ENCODE measurements around the gene SKI. TPM values are rescaled to one million over a fixed set of nuclear protein-coding genes. Genes with fewer than 3 reads are reported as not detected.
A peak's percentile ranks its signal among the peaks of the same experiment; 100 is the strongest.

SKI gene
- total RNA-seq = 53.8 TPM

GRCh38 chr1:2228157-2228594, at the start of gene SKI:
SKI (plus strand) TSS chr1:2228319; CDS start chr1:2228767, 448 bp downstream.
- peak within 1 kb of the TSS; percentile 98 for H3K27ac ChIP-seq
- H3K27me3 ChIP-seq = no peaks in the 10 kb centered on the region
- peaks cover 46% of the 10 kb centered on the region for H3K4me1 ChIP-seq
- no peaks in the 10 kb centered on the region for H3K36me3 ChIP-seq
- peak within 1 kb of the TSS; percentile 73 to 95 for H3K4me3 ChIP-seq
- H3K9me3 ChIP-seq = no peaks in the 10 kb centered on the region
- no peak for DNase-seq (ENCODE audit: extremely low spot score in 2 of 2)
- TF ChIP-seq CTCF (IDR thresholded peaks at IDR 0.05) (no peak), POLR2A (IDR thresholded peaks at IDR 0.05) (no peak), POLR2AphosphoS5 (IDR thresholded peaks at IDR 0.05; ENCODE audit: insufficient read depth in 1 of 2, low read depth in 1 of 2) (no peak)
- intact Hi-C loops (cut with DNase I) = loop anchor here (1.0 to 2.0 kb wide), 2 partner anchors 15 to 90 kb away; no protein-coding TSS in a partner anchor

- no peak overlapping the region for H3K27ac ChIP-seq
- no peak overlapping the region for H3K4me3 ChIP-seq
- no peaks in the 10 kb centered on the region for H3K36me3 ChIP-seq
- TF ChIP-seq POLR2AphosphoS5 (IDR thresholded peaks at IDR 0.05; ENCODE audit: insufficient read depth in 1 of 2, low read depth in 1 of 2) = no peak
- TF ChIP-seq CTCF (IDR thresholded peaks at IDR 0.05) = no peak
- TF ChIP-seq POLR2A (IDR thresholded peaks at IDR 0.05) = no peak
- DNase-seq (ENCODE audit: extremely low spot score in 2 of 2) = no peak
- no peaks in the 10 kb centered on the region for H3K27me3 ChIP-seq
- intact Hi-C loops (cut with DNase I) = no loop called here
- H3K4me1 ChIP-seq = peaks cover 12% of the 10 kb centered on the region
- no peaks in the 10 kb centered on the region for H3K9me3 ChIP-seq
Measured at GRCh38 chr1:2178875-2179274, 49.2 kb upstream of the SKI start.

- H3K36me3 ChIP-seq = no peaks in the 10 kb centered on the region
- DNase-seq (ENCODE audit: extremely low spot score in 2 of 2) = no peak
- H3K27me3 ChIP-seq = no peaks in the 10 kb centered on the region
- TF ChIP-seq POLR2AphosphoS5 (IDR thresholded peaks at IDR 0.05; ENCODE audit: insufficient read depth in 1 of 2, low read depth in 1 of 2) (no peak), POLR2A (IDR thresholded peaks at IDR 0.05) (no peak), CTCF (IDR thresholded peaks at IDR 0.05) (no peak)
- H3K4me1 ChIP-seq = peaks cover 6% of the 10 kb centered on the region
- intact Hi-C loops (cut with DNase I) = no loop called here
- H3K27ac ChIP-seq = no peak overlapping the region
- H3K4me3 ChIP-seq = no peak overlapping the region
- no peaks in the 10 kb centered on the region for H3K9me3 ChIP-seq
Measured at GRCh38 chr1:2179283-2180013, 48.7 kb upstream of the SKI start.

GRCh38 chr1:2180297-2181245, 47.5 kb upstream of the SKI start:
- H3K27me3 ChIP-seq = no peaks in the 10 kb centered on the region
- no peaks in the 10 kb centered on the region for H3K9me3 ChIP-seq
- H3K4me3 ChIP-seq = no peak overlapping the region
- intact Hi-C loops (cut with DNase I) = no loop called here
- H3K27ac ChIP-seq = no peak overlapping the region
- H3K36me3 ChIP-seq = no peaks in the 10 kb centered on the region
- H3K4me1 ChIP-seq = no peaks in the 10 kb centered on the region
- DNase-seq (ENCODE audit: extremely low spot score in 2 of 2) = no peak
- TF ChIP-seq CTCF (IDR thresholded peaks at IDR 0.05) (no peak), POLR2A (IDR thresholded peaks at IDR 0.05) (no peak), POLR2AphosphoS5 (IDR thresholded peaks at IDR 0.05; ENCODE audit: insufficient read depth in 1 of 2, low read depth in 1 of 2) (no peak)
